HG03139 (cell line): ENCODE data around the gene POMGNT2.
"Not testable (repeated sequence)": the region's sequence is repeated elsewhere in the genome, so short reads cannot be mapped to it uniquely, and the experiment has no call there.

Experiments
- ATAC-seq: cut with Tn5 transposase; IDR thresholded peaks from one replicate; pipeline ENCODE4 v1.9.1; 2021; ENCODE audit not compliant: unreplicated experiment

Gene POMGNT2

DNA sequence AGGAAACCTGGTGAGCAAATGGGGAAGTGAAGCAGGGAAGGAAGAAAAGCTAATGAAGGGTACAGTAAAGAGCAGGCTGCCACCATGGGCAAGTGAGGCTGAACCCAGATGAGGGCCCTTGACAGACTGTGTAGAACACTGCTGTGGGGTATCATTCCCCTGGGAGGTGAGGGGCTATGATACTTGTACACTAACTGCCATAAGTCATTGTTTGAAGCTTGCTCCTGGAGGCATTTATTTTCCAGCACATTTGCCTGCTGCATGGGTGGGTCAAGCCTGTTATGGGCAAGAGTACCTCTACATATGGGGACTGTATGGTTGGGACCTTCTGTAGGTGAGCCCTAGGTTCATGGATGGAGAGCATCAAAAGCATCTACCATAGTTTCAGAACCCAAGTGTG lies 57.4 kb downstream of the POMGNT2 start:
- ATAC-seq: no peak

DNA sequence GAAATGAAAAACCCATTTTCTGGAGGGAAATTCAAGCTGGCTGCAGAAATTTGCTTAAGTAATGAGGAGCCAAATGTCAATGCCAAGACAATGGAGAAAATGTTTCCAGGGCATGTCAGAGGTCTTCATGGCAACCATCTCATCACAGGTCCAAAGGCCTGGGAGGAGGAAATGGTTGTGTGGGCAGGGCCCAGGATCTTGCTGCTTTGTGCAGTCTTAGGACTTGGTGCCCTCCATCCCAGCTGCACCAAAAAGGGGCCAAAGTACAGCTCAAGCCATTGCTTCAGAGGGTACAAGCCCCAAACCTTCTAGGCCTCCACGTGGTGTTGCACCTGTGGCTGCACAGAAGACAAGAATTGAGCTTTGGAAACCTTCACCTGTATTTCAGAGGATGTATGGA lies 59.3 kb downstream of the POMGNT2 start:
- ATAC-seq: no peak

DNA sequence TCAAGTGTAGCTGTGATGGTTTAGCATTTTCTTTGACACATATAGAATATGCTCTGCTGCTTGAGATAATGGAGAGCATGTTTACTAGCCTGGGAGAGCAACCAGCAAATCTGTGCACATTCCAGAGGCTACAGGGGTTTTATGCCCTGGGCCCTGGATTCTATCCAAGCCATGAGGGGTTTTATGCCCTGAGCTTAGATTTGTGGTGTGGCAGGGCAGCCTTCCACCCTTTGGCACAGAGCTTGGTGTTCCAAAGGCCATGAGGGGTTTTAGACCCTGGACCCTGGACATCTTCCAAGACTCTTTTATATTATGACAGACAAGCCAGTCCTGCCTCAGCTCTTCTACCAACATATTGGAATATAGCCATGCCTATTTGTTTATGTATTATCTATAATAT lies 60.8 kb downstream of the POMGNT2 start:
- not testable (repeated sequence) for ATAC-seq

DNA sequence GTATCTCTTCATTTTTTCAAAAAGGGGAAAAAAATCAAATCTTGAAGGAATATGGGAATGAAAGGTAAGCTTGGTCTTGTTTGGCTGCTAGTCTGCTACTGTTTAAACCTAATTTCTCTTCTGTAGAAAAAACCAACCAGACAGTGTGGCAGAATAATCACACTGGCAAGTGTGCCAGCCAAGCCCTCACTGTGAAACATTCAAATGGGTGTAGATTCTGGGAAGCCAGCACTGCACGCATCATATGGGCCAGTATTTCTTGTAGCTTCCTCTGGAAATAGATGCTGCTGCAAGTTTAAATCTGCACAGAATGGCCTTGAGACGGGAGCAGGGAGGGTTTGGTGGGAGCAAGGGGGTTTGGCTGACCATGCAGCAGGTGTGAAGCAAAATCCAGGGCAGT lies 62.1 kb downstream of the POMGNT2 start:
- ATAC-seq: no peak

DNA sequence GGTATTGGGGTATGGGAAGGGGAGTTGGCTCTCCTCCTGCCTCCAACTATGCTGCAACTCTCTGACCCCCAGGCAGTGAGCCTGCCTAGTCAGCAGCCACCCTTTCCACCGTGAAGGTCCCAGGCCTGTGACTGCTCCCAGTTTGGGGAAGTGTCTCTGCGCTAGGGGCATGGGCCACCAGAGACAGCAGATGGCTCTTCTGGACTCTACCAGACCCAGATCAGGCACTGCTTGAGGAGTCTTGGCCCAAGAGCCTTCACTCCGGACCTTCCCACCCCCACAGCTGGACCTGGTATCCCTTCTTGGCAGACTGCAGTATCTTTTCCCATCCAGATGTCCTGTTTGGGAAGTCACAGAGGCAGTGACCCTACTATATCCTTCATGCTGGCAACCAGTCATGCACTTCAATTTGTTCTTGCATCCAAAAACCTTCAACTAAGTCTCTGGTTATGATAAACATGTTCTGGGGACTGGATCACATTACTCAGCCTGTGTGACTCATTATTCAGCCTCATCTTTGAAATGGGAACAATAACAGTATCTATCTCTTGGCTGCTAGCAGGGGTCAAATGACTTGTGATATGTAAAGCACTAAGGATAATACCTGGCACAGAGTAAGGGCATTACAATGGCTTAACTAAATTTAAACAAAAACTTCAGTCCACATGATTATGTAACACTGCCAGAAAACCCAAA lies 62.7 kb downstream of the POMGNT2 start:
- ATAC-seq: no peak

DNA sequence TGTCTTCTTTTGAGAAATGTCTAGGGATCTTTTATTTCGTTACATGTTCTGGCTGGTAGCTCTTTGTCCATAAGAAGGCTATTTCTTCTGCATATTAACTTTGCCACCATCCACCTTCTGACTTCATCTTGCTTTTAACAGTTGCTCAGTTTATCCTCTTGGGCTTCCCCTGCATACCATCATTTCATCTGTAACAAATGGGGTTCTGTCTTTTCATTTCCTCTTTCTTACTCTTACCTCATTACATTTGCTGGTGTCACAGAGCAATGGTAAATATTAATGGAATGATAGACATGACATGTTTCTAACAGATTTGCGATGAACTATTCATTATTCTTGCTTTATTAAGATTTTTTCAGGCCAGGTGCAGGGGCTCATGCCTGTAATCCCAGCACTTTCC lies 64.4 kb downstream of the POMGNT2 start:
- no peak for ATAC-seq

DNA sequence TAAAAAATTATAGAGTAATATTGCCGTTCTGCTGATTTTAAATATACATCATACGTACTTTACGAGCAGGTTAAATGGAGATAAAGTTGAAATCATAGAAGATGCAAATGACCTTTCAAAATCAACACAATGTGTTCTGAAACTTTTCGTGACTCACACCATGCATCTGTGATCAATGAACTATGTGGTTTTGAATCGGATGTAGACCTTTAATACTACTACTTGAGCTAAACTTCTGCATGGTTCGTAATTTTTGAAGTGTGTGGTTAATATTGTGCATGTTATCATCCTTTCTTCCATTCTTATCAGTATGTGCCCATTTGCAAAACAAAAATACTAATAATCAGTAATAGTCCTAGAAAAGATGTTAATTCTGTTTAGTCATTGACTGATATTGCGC lies 67.9 kb downstream of the POMGNT2 start:
- no peak for ATAC-seq

DNA sequence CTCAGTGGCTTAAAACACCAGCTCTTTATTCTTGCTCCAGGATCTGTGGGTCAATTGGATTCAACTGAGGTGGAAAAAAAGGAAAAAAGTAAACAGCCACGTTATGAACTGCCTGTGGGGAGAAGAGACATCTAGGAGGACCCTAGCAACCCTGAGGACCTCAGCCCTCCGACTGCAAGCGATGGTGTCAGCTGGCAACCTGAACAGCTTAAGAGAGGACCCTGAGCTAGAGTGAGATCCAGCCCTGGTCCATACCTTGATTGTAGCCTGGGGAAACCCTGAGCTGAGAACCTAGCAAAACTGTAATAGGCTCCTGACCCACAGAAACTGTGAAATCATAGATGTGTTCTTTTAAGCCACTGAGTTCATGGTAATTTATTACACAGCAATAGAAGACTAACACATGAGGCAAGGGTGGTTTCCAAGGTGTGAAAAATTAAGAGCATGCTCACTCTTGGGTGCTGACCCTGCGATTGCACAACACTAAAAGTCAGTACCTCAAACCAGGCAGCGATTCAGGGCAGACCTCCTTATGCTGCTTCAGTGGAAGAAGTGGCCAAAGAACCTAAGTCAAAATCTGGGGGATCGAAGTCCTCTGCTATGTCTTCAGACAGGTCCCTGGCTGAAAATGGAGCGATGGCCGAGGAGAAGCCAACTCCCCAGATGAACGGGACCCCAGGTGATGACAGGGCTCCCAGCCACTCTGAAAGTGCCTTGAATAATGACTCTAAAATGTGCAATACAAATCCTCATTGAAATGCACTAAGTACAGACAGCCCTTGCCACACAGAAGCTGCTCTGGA lies 69.1 kb downstream of the POMGNT2 start:
- no peak for ATAC-seq

DNA sequence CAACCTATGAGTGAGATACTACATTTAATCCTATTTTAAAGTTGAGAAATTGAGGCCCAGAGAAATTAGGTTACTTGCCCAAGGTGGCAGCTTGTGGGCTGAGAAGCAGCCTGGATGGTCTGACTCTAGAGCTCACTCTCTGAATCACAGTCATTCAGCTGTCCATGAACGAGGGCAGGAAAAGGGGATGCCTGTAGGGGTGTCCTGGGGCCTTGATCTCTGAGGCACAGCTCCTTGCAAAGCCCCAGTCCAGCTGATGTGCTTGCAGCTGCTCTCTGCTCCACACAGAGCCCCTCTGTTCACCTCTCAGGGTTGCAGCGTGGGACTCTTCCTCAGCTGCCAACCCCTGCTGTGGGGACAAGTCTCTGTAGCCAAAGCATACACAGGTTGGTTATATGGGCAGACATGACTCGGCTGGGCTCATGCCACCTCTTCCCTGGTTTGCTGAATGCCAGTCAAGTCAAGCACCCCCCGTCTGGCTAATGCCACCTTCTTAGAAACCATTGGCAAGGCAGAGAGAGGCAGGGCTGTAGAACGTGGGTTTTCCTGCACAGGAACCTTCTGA lies 70.0 kb downstream of the POMGNT2 start:
- ATAC-seq: no peak

DNA sequence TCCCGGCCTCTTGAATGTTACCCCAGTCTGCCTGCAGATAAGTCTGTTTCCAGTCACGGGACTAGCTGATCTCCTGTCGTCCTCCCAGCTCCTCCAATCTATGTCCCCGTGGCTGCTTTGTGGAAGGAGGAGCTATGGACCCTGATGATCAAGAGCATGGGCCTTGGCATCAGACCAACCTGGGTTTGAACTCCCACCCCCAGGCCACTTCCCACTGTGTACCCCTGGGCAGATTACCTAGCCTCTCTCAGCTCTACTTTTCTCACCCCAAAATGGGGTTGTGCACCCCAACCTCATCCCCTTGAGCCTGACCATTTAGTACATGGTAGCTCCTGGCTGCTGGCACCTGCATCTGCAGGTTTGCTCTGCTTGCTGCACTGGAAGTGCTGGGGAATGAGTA lies 71.0 kb downstream of the POMGNT2 start:
- no peak for ATAC-seq

DNA sequence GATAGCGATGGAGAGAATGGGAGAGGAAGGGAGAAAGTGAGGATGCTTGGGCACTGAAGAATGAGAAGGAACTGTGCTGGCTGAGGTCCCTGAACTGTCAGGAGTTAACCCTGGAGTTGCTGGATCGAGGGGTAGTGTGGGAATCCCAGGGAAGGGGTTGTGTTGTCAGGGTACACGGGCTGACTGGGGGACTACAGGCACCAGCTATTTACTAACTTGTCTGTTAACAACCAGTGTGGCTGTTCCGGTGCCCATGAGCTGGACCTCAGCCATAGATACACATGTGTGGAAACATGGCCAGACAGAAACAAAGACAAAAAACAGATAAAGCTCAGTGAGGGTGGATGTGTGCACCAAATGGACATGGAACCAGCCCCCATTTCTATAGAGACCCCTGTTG lies 71.7 kb downstream of the POMGNT2 start:
- no peak for ATAC-seq

DNA sequence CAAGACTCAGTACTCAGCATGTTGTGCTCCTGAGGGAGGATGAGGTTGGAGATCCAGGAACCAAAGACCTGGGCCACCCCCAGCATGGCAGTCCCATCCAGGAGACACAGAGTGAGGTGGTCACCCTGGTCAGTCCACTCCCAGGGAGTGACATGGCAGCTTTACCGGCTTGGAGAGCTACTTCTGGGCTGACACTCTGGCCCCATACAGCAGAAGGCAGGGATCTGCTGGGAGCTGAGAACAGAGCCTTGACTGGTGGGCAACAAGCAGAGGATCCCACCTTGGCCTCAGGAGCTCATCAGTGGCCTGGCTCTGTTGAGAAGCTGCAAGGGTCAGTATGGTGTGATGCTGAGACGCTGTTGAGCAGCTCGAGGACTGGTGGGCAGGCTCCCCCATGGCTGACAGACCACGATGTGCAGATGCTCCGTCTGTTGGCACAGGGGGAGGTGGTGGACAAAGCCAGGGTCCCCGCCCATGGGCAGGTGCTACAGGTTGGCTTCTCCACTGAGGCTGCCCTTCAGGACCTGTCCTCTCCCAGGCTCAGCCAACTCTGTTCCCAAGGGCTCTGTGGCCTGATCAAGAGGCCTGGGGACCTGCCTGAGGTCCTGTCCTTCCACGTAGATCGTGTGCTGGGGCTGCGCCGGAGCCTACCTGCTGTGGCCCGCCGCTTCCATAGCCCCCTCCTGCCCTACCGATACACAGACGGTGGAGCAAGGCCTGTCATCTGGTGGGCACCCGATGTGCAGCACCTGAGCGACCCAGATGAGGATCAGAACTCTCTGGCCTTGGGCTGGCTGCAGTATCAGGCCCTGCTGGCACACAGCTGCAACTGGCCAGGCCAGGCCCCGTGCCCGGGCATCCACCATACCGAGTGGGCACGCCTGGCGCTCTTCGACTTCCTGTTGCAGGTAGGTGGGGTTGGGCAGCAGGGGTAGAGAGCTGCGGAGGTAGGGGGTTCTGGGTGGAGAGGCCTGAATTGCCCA lies 72.9 kb downstream of the POMGNT2 start:
- ATAC-seq: no peak

DNA sequence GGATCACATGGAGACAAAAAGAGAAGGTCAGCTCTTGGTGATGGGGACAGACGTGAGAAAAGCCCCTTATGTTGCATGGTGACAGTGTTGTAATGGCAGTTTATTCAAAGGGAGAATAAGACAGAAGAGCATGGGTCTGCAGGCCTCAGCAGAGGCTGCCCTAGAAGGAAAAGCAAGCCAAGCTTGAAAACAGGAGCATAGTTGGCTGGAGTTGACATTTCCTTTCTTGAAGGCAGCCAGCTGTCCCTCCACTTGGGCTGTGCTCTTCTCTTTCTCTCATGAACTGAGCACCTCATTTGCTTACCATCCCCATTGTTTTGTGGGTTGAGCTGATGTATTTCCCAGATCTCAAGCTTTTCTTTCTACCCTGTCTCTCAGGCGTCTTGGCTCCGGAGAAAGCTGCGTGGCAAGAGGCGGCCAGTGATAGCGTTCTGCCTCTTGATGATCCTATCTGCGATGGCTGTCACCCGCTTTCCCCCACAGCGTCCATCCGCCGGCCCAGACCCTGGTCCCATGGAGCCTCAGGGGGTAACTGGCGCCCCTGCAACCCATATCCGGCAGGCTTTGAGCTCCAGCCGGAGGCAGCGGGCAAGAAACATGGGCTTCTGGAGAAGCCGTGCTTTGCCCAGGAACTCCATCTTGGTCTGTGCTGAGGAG lies 73.9 kb downstream of the POMGNT2 start:
- ATAC-seq: no peak

DNA sequence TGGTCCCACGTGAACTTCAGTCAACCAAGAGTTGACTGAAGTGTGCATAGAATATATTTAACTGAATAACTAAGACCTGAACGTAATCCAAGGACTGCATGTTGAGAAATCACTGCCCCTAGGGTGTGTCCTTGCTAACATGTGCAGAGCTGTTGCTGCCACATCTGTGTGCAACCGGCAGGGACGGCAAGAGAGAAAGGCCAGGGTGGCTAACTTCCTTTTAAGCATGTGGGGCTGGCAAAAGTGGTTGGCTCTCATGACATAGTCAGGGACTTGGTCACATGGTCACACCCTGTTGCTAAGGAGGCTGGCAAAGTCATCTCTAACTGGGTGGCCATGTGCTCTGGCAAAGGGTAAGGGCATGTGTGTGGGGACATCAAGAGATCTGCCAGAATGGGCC lies 74.4 kb downstream of the POMGNT2 start:
- ATAC-seq: no peak

DNA sequence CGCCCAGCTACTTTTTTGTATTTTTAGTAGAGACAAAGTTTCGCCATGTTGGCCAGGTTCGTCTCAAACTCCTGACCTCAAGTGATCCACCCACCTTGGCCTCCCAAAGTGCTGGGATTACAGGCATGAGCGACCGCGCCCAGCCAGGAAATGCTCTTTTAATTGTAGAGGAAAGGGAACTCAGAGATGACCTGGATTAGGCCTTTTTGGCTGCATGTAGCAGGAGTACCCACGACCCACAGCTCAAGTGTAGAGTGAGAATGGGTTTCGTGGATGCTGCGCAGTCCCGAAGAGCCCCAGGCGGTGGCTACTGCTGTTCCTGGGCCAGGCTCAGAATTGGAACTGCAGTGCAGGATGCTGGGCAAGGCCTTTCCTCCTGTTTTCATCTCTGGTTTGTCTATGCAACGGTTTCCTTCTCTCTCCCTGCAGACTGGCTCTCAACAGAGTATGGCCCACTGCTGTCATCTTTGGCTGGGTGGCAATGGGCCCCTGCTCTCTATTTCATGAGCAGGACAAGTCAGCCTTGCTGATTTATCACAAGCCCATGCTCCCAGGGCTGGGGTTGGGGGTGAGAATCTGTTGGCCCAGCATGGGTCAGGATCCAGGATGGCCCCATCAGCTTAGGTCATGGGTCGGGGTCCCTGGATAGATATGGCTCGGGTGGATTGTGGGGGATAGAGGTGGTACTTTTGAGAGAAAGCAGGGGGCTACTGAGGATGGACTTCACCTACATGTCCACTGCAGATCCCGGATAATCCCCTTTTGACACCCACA lies 75.5 kb downstream of the POMGNT2 start:
- no peak for ATAC-seq
